OCI-LY1 (cell line): Measurements from ENCODE around the gene GTF2B.
"Not testable (repeated sequence)": the region's sequence is repeated elsewhere in the genome, so short reads cannot be mapped to it uniquely, and the experiment has no call there.

Experiments
- H2AFZ ChIP-seq: fragments of 200-600 bp; sonication (generic), shearing (Covaris generic); 2 replicates; pipeline ENCODE4 v1.6.0; 2014; ENCODE audit warnings: antibody characterized with exemption, mild to moderate bottlenecking, low read length
- H3F3A ChIP-seq: fragments of 200-600 bp; sonication (generic), shearing (Covaris generic); 2 replicates; pipeline ENCODE4 v1.6.0; 2014; ENCODE audit warnings: mild to moderate bottlenecking, antibody characterized with exemption, low read length, moderate library complexity; ENCODE audit not compliant: insufficient read depth
- H3K27ac ChIP-seq: fragments of 200-600 bp; sonication (generic); 2 replicates; pipeline ENCODE4 v1.5.1; 2014; ENCODE audit warnings: low read length, mixed run types, mild to moderate bottlenecking, low read depth; ENCODE audit not compliant: poor library complexity, severe bottlenecking
- H3K27me3 ChIP-seq: fragments of 200-600 bp; sonication (generic); 2 replicates; pipeline ENCODE4 v1.6.0; 2014; ENCODE audit warnings: antibody characterized with exemption, mild to moderate bottlenecking, low read length, moderate library complexity; ENCODE audit not compliant: insufficient read depth
- H3K36me3 ChIP-seq: fragments of 200-600 bp; sonication (generic); 2 replicates; pipeline ENCODE4 v1.6.1; 2014; ENCODE audit warnings: mild to moderate bottlenecking, antibody characterized with exemption, low read length, moderate library complexity, mixed read lengths; ENCODE audit not compliant: insufficient read depth
- H3K4me1 ChIP-seq: fragments of 200-600 bp; sonication (generic); 2 replicates; pipeline ENCODE4 v1.5.1; 2014; ENCODE audit warnings: mild to moderate bottlenecking, low read length, moderate library complexity; ENCODE audit not compliant: insufficient read depth, severe bottlenecking
- H3K4me2 ChIP-seq: fragments of 200-600 bp; sonication (generic), shearing (Covaris generic); 2 replicates; pipeline ENCODE4 v1.6.1; 2014; ENCODE audit warnings: low read length
- H3K4me3 ChIP-seq: fragments of 200-600 bp; sonication (generic); 2 replicates; pipeline ENCODE4 v1.5.1; 2014; ENCODE audit warnings: low read length, low read depth, mild to moderate bottlenecking, mixed read lengths; ENCODE audit not compliant: poor library complexity, severe bottlenecking
- H3K79me2 ChIP-seq: fragments of 200-600 bp; shearing (Covaris generic); 2 replicates; pipeline ENCODE4 v1.6.1; 2016; ENCODE audit warnings: mixed run types, low read length, mixed read lengths; ENCODE audit not compliant: insufficient read depth
- H3K9ac ChIP-seq: fragments of 200-600 bp; sonication (generic), shearing (Covaris generic); 2 replicates; pipeline ENCODE4 v1.6.1; 2014; ENCODE audit warnings: mild to moderate bottlenecking, low read length, mixed read lengths
- H3K9me2 ChIP-seq: fragments of 200-600 bp; sonication (generic), shearing (Covaris generic); 2 replicates; pipeline ENCODE4 v1.6.1; 2014; ENCODE audit warnings: low read depth, mild to moderate bottlenecking, low read length, mixed read lengths
- H3K9me3 ChIP-seq: fragments of 200-600 bp; shearing (Covaris generic); 2 replicates; pipeline ENCODE4 v1.6.1; 2014; ENCODE audit warnings: low read length, mixed read lengths
- H4K20me1 ChIP-seq: fragments of 200-600 bp; sonication (generic), shearing (Covaris generic); 2 replicates; pipeline ENCODE4 v1.6.0; 2016; ENCODE audit warnings: mild to moderate bottlenecking, low read length; ENCODE audit not compliant: insufficient read depth
- EZH2 ChIP-seq: fragments of 200-600 bp; sonication (generic), shearing (Covaris generic); IDR thresholded peaks from 2 replicates; pipeline ENCODE4 v1.8.0; 2017; ENCODE audit warnings: borderline replicate concordance, mixed run types, mild to moderate bottlenecking, antibody characterized with exemption, low read length, moderate library complexity, mixed read lengths
- TF ChIP-seq, protein P1 (sequence below): fragments of 200-600 bp; sonication (generic), shearing (Covaris generic); IDR thresholded peaks from 2 replicates; pipeline ENCODE4 v1.5.1; 2017; ENCODE audit warnings: mild to moderate bottlenecking, antibody characterized with exemption, low read length, moderate library complexity, mixed read lengths

The GTF2B gene

DNA sequence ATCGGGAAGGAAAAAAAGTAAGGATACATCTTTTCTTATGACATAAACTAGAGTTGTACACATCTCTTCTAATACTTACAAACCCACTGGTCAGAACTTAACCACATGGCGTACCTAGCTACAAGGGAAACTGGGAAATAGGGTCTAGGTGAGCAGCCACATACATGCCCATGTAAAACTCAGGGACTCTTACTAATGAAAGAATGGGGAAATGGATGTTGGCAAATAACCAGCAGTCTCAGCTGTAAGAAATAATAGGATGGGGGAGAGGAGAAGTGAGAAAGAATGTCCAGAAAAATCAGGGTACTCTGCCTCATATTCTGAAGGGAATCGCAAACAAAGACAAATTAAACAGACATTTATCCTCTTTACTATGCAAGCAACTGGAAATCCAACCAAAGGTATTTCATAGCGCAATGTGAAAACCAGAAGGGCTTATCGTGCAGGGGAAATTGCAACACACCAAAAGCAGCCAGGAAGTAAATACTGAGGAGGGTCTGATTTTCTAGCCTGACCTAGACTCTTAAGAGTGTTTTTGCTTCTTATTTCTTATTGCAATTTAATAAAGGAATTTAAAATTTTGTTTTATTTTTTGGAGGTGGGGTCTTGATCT lies 17.5 kb downstream of the GTF2B start:
- Histone ChIP-seq H3K9ac (no peak overlapping the region), H3K27me3 (no peaks in the 10 kb centered on the region), H3K9me2 (no peaks in the 10 kb centered on the region), H3K79me2 (peaks cover 49% of the 10 kb centered on the region), H2AFZ (no peak overlapping the region), H3F3A (no peaks in the 10 kb centered on the region), H3K27ac (no peak overlapping the region), H3K4me1 (no peaks in the 10 kb centered on the region), H4K20me1 (no peaks in the 10 kb centered on the region), H3K4me2 (no peak overlapping the region), H3K4me3 (no peak overlapping the region), H3K9me3 (no peaks in the 10 kb centered on the region), H3K36me3 (peaks cover 24% of the 10 kb centered on the region)
- TF ChIP-seq, protein P1, sequence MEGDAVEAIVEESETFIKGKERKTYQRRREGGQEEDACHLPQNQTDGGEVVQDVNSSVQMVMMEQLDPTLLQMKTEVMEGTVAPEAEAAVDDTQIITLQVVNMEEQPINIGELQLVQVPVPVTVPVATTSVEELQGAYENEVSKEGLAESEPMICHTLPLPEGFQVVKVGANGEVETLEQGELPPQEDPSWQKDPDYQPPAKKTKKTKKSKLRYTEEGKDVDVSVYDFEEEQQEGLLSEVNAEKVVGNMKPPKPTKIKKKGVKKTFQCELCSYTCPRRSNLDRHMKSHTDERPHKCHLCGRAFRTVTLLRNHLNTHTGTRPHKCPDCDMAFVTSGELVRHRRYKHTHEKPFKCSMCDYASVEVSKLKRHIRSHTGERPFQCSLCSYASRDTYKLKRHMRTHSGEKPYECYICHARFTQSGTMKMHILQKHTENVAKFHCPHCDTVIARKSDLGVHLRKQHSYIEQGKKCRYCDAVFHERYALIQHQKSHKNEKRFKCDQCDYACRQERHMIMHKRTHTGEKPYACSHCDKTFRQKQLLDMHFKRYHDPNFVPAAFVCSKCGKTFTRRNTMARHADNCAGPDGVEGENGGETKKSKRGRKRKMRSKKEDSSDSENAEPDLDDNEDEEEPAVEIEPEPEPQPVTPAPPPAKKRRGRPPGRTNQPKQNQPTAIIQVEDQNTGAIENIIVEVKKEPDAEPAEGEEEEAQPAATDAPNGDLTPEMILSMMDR = no peak
- no peak for TF ChIP-seq EZH2

DNA sequence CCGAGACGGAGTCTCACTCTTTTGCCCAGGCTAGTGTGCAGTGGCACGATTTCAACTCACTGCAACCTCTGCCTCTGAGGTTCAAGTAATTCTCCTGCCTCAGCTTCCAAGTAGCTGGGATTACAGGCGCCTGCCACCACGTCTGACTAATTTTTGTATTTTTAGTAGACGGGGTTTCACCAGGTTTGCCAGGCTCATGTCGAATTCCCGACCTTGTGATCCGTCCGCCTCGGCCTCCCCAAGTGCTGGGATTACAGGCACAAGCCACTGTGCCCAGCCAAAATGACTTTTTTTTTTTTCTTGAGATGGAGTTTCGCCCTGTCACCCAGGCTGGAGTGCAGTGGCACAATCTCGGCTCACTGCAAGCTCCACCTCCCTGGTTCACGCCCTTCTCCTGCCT lies 21.7 kb downstream of the GTF2B start:
- not testable (repeated sequence) for H3K4me2 ChIP-seq, H3K9ac ChIP-seq, H3F3A ChIP-seq, H3K4me1 ChIP-seq, H3K4me3 ChIP-seq, H4K20me1 ChIP-seq, H3K9me2 ChIP-seq, H3K9me3 ChIP-seq, H3K27me3 ChIP-seq, H2AFZ ChIP-seq, H3K27ac ChIP-seq
- Histone ChIP-seq H3K36me3 (peaks cover 29% of the 10 kb centered on the region), H3K79me2 (peaks cover 56% of the 10 kb centered on the region)

DNA sequence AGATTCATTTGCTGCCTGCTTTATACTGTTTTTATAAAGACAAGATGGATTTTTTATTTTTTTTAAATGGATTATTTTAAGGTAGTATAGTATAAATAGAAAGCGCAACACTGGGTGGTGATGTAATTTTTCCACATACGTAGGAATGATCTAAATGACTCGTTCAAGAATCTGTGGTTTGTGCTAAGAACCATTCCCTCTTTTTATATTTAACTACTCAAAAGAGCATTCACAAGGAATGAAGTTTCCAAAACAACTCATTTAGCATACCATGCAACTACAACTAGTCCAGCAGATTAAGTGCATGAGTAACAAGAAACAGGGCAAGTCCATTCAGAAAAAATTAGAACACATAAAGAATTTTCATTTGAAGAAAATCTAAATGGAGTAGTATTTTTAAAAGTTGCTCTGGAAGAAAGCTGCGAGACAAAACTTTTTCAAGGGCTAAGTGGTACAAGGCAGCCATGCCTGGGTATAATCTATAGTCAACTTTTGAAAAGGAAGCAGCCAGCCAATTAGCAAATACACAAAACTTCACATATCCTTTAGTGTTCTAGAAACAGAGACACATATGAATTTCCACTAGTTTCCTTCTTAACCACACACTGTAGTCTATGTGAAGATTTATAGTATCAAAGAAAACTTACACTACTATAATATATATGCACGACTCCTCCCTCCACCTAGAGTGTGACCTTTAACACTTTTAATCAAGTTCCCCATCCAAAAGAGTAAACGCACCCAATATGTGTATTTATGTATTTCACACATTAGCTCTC lies 23.4 kb downstream of the GTF2B start:
- H3K4me2 ChIP-seq = no peak overlapping the region
- no peaks in the 10 kb centered on the region for H3K4me1 ChIP-seq
- H3K27ac ChIP-seq = no peak overlapping the region
- no peak overlapping the region for H3K4me3 ChIP-seq
- no peak for TF ChIP-seq EZH2
- TF ChIP-seq, protein P1 = no peak
- peaks cover 45% of the 10 kb centered on the region for H3K79me2 ChIP-seq
- no peaks in the 10 kb centered on the region for H3K9me3 ChIP-seq
- H3F3A ChIP-seq = no peaks in the 10 kb centered on the region
- no peaks in the 10 kb centered on the region for H3K9me2 ChIP-seq
- H4K20me1 ChIP-seq = no peaks in the 10 kb centered on the region
- no peak overlapping the region for H2AFZ ChIP-seq
- H3K9ac ChIP-seq = no peak overlapping the region
- peaks cover 37% of the 10 kb centered on the region for H3K36me3 ChIP-seq
- no peaks in the 10 kb centered on the region for H3K27me3 ChIP-seq
